K562 (cell line): ENCODE data around the gene RNF44. TPM values are rescaled to one million over a fixed set of nuclear protein-coding genes. Genes with fewer than 3 reads are reported as not detected.
A peak's percentile ranks its signal among the peaks of the same experiment; 100 is the strongest.

Experiments
- ATF2 ChIP-seq: sonication (generic); formaldehyde crosslinking; IDR thresholded peaks from 2 replicates; pipeline ENCODE4 v1.8.1; 2022; ENCODE audit warnings: missing genetic modification reagents
- CBFB ChIP-seq: sonication (generic); formaldehyde crosslinking; IDR thresholded peaks from 2 replicates; pipeline ENCODE4 v1.4.0; 2020; ENCODE audit warnings: mild to moderate bottlenecking, missing genetic modification reagents
- CEBPB ChIP-seq: fragments of 450-650 bp; IDR thresholded peaks from 2 replicates; pipeline ENCODE4 v1.6.1; 2016; ENCODE audit warnings: missing genetic modification characterization, missing compliant biosample characterization
- CEBPG ChIP-seq, 3 experiments: fragments of 200-800 bp in 1 of 3; sonication (Bioruptor generic) in 1 of 3; sonication (generic) in 1 of 3; formaldehyde crosslinking in 1 of 3; IDR thresholded peaks in 2 of 3; conservative IDR thresholded peaks in 1 of 3; 2 replicates each; pipeline versions ENCODE4 v1.6.1 to v1.8.0; 2016 to 2022; ENCODE audit warnings: missing compliant biosample characterization in 2 of 3, missing genetic modification characterization in 2 of 3, mild to moderate bottlenecking in 1 of 3, missing genetic modification reagents in 1 of 3
- CHD4 ChIP-seq: fragments of 200-600 bp; sonication (generic); IDR thresholded peaks from 3 replicates; pipeline ENCODE4 v1.6.1; 2012; ENCODE audit warnings: low read depth, mild to moderate bottlenecking, mixed read lengths, low read length, inconsistent platforms; ENCODE audit not compliant: insufficient read depth, insufficient replicate concordance, poor library complexity, severe bottlenecking
- E4F1 ChIP-seq: fragments of 250-450 bp; sonication (Bioruptor Pico); IDR thresholded peaks from 2 replicates; pipeline ENCODE4 v1.5.0; 2021; ENCODE audit warnings: mild to moderate bottlenecking, borderline replicate concordance
- ID3 ChIP-seq, 2 experiments: fragments of 250-450 bp in 1 of 2; fragments of 450-650 bp in 1 of 2; sonication (Bioruptor Pico) in 1 of 2; IDR thresholded peaks; 2 replicates each; pipeline versions ENCODE4 v1.6.1 to v1.8.0; 2016 to 2021; ENCODE audit warnings: mild to moderate bottlenecking in 2 of 2, moderate library complexity in 2 of 2, missing compliant biosample characterization in 1 of 2, missing genetic modification characterization in 1 of 2
- PYGO2 ChIP-seq: fragments of 450-650 bp; IDR thresholded peaks from 2 replicates; pipeline ENCODE4 v1.6.1; 2016; ENCODE audit warnings: mild to moderate bottlenecking, missing genetic modification characterization, moderate library complexity, missing compliant biosample characterization
- RAD51 ChIP-seq: fragments of 450-650 bp; IDR thresholded peaks from 2 replicates; pipeline ENCODE4 v1.7.1; 2016; ENCODE audit warnings: low read depth, mild to moderate bottlenecking, borderline replicate concordance
- SAFB2 ChIP-seq: fragments of 200-400 bp; formaldehyde crosslinking; IDR thresholded peaks from 2 replicates; pipeline ENCODE4 v1.6.1; 2018; ENCODE audit warnings: borderline replicate concordance, low read length, low read depth, moderate library complexity; ENCODE audit not compliant: severe bottlenecking
- TARDBP ChIP-seq: fragments of 450-650 bp; IDR thresholded peaks from 2 replicates; pipeline ENCODE4 v1.6.1; 2016
- ZKSCAN3 ChIP-seq: fragments of 250-450 bp; sonication (Bioruptor Pico); IDR thresholded peaks from 2 replicates; pipeline ENCODE4 v1.4.0; 2020
- ZNF12 ChIP-seq: sonication (generic); formaldehyde crosslinking; IDR thresholded peaks from 2 replicates; pipeline ENCODE4 v1.4.0; 2020; ENCODE audit warnings: mild to moderate bottlenecking, missing genetic modification reagents
- polyA plus RNA-seq, 8 experiments: library from polyadenylated mRNA; depleted of rRNA in 4 of 8; stranded (reverse) in 5 of 8; unstranded in 3 of 8; fragments of >200 nt; fragmentation: Nextera tagmentation in 2 of 8; fragmentation: Illumina TruSeq in 1 of 8; extraction: Ambion mirVana in 2 of 8; extraction: Trizol in 1 of 8; gene quantifications; 2 replicates each; pipeline versions ENCODE4 v1.2.1 to v1.2.3, GENCODE V29; 2011 to 2014; ENCODE audit warnings: inconsistent platforms in 1 of 8, missing spikeins in 1 of 8
- total RNA-seq, 7 experiments: library from RNA; depleted of rRNA in 6 of 7; stranded (reverse); fragments of >200 nt in 6 of 7; fragmentation: Illumina TruSeq in 2 of 7; extraction: Trizol in 2 of 7; gene quantifications; 2 replicates each; pipeline versions ENCODE4 v1.2.1 to v1.2.3, GENCODE V29; 2011 to 2021; ENCODE audit warnings: low replicate concordance in 1 of 7

RNF44 gene
- total and polyA plus RNA-seq, 9 of the 15 experiments (the other 6 are each of a cell fraction or from before 2014, with no cell fraction given) = 1.6 to 82.6 (median 7.4) TPM

GRCh38 chr5:176538230-176538988 is 1.2 kb upstream of the RNF44 start (continued):
- TF ChIP-seq ID3 (CRISPR knock-in tag; IDR thresholded peaks at IDR 0.05) = no peak
- TF ChIP-seq ID3 (tag; IDR thresholded peaks at IDR 0.05) = no peak
- TF ChIP-seq PYGO2 (tag) = no peak
- no peak for TF ChIP-seq RAD51
- no peak for TF ChIP-seq CHD4
- no peak for TF ChIP-seq ATF2 (CRISPR knock-in tag)
- TF ChIP-seq CEBPB (tag) = peak; percentile 44
- TF ChIP-seq TARDBP = no peak
- TF ChIP-seq ZKSCAN3 = no peak
- TF ChIP-seq ZNF12 (CRISPR knock-in tag) = peak; percentile 86; the same call in 1 of the 2 replicates
- TF ChIP-seq E4F1 (CRISPR knock-in tag) = no peak
- TF ChIP-seq CEBPG (CRISPR knock-in tag; IDR thresholded peaks at IDR 0.05) = no peak
- 0 out of 4 replicates have a peak, but pooled peaks of 1 of the 2 experiments have one; percentile 44 for TF ChIP-seq CEBPG (tag; conservative IDR thresholded peaks at IDR 0.05 in 1 of 2, IDR thresholded peaks at IDR 0.05 in 1 of 2)
- no peak for TF ChIP-seq SAFB2
- TF ChIP-seq CBFB (CRISPR knock-in tag) = 0 out of 2 replicates have a peak, but pooled peaks have one; percentile 8
- TF ChIP-seq, all 486 proteins: peak for 12
